ENCODE results near the gene KRTAP10-4.
"Not testable (repeated sequence)": the region's sequence is repeated elsewhere in the genome, so short reads cannot be mapped to it uniquely, and the experiment has no call there.

GRCh38 chr21:44550285-44550684 lies 23.2 kb upstream of the KRTAP10-4 start:
- not testable (repeated sequence) for TF ChIP-seq CTCF (IDR thresholded peaks at IDR 0.05; ENCODE audit: insufficient read depth, low read length); POLR2AphosphoS5 (IDR thresholded peaks at IDR 0.05; ENCODE audit: low read depth)
